Daoy (cell line): ENCODE results near the gene INSR. TPM values are rescaled to one million over a fixed set of nuclear protein-coding genes. Genes with fewer than 3 reads are reported as not detected.

Experiments
- DNase-seq: peaks from one replicate; pipeline ENCODE4 v3.0.0-alpha.2; 2015; ENCODE audit warnings: low read depth
- total RNA-seq: library from RNA; depleted of rRNA; stranded (reverse); fragments of >200 nt; shearing (Covaris generic); gene quantifications from 2 replicates; pipeline ENCODE4 v1.2.3, GENCODE V29; 2014

INSR gene
- total RNA-seq, 1 experiment from 2014 or later, result 8.9 TPM

GRCh38 chr19:7142771-7143170, 151.4 kb downstream of the INSR start:
- DNase-seq, result no peak

- no peak for DNase-seq
Observed at GRCh38 chr19:7140137-7140536, 154.1 kb downstream of the INSR start.

DNA sequence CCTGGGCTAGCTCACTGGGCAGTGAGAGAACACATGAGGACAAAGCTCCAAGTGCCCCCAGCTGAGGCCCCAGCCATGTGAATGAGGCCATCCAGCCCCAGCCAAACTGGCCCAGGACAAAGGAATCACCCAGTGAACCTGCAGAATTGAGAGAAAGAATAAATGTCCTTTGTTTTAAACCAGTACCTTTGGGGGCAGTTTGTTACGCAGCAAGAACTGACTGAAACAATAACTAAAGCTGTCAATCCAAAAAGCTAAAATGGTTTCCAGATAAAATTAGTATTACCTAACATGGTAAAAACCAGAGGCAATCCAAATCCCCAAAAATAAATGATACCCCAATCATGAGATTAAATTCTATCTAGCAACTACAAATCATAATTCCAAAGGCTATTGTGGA, 155.1 kb downstream of the INSR start:
- DNase-seq, result no peak

DNA sequence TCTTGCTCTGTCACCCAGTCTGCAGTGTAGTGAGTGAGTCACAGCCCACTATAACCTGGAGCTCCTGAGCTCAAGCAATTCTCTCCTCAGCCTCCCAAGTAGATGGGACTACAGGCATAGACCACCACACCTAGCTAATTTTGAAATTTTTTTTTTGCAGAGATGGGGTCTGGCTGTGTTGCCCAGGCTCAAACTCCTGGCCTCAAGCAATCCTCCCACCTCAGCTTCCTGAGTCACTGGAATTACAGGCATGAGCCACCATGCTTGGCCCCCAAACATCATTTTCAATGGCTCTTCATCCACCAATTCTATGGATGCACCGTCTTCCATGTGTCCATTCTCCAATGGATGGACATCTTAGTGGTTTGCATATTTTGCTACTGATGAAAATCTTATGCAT, 155.8 kb downstream of the INSR start:
- DNase-seq, result no peak

DNA sequence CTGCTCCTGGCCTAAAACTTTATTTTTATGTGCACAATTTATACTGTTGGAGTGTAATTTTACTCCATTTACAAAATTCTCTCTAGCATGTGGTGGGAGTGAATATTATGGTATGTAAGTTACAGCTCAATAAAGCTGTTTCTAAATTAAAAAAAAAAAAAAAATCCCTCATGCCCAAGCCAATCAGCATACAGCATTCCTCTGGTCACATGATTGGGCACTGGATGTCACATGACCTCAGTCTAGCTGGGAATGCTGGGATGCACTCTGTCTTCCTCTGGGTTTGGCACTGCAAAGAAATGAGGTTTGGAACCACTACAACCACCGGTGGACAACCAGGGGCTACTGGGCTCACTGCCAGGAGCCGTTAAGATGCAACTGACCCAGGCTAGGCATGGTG, 157.1 kb downstream of the INSR start:
- no peak for DNase-seq

DNA sequence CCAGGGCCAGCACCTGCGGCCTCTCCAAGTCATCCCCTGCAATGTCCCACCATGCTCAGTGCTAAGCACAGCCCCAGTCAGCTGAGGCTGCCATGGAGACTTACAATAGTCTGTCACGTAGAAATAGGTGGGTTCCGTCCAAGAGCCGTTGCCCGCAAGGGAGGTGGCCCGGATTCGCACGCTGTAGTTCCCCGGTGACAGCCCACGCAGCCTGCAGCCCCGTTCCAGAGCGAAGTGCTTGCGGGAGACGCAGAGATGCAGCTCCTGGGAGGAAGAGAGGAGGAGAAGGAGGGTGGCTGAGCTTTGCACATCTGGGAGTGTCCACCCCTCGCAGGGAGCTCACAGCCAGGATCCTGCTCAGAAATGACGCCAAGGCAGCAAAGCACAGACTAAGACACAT, 162.2 kb downstream of the INSR start:
- no peak for DNase-seq

GRCh38 chr19:7130043-7130442, 164.2 kb downstream of the INSR start:
- DNase-seq, result no peak

GRCh38 chr19:7126132-7126531, 168.1 kb downstream of the INSR start:
- DNase-seq, result no peak

DNA sequence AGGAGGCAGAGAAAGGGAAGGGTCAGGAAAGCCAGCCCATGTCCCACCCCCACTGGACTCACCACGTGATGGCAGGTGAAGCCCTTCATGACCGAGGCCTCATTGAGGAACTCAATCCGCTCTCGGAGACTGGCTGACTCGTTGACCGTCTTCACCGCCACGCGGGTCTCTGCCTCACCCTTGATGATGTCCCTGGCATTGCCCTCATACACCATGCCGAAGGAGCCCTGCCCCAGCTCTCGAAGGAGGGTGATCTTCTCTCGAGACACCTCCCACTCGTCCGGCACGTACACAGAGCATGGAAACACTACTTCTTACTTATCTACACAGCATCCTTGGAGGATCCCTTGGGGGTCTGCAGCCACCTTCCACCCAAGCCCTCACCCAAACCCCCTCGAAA, 169.0 kb downstream of the INSR start:
- DNase-seq, result no peak

GRCh38 chr19:7124782-7125181, 169.4 kb downstream of the INSR start:
- no peak for DNase-seq

- DNase-seq, result no peak
Observed at GRCh38 chr19:7122701-7123100, 171.5 kb downstream of the INSR start.

DNA sequence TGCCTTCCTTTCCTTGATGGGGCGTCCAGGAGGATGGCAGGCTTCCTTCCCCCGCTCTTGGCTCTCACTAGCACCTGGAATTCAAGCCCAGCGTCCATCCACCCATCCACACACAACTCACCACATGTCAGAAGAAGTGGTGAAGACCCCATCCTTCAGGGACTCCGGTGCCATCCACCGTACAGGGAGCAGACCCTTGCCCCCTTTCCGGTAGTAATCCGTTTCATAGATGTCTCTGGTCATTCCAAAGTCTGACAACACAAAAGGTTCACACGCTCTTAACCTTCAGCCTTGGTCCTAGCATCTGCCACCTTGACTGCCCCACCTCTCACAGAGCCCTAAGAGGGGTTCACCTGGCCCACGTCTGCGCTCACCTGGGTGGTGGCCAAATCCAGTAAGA, 173.7 kb downstream of the INSR start:
- no peak for DNase-seq

GRCh38 chr19:7119582-7119981, 174.6 kb downstream of the INSR start:
- no peak for DNase-seq

DNA sequence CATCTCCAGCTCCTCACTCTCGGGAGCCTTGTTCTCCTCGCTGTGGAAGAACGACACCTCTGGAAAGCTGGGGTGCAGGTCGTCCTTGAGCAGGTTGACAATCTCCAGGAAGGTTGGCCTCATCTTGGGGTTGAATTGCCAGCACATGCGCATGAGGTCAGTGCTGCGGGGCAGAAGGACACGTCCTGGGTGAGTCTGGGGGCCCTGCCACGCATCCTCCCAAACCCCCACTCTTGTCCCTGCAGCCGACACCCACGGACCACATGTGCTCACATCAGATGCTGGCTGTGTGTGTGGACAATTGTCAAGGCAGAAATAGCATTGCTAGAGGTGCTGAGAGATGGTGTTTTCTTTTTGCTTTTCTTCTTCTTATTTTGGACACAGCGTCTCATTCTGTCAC, 177.0 kb downstream of the INSR start:
- DNase-seq, result no peak

DNA sequence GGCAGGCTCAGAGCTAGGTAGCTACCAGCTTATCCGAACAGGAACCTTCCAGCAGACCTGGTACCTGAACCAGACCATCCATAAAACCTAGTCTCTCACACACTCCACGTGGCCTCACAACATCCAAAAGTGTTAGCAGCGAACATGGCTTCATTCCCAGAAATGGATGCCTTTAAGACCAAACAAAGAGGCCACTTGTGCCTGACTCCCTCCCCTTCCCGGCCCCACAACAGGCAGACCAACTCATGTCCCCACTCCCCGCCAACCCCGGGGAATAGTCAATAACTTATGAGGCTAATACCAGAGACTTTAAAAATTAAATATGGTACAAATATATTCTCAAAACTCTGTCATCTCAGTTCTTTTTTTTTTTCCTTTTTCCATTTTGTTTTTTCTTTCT, 178.5 kb downstream of the INSR start:
- DNase-seq, result no peak

DNA sequence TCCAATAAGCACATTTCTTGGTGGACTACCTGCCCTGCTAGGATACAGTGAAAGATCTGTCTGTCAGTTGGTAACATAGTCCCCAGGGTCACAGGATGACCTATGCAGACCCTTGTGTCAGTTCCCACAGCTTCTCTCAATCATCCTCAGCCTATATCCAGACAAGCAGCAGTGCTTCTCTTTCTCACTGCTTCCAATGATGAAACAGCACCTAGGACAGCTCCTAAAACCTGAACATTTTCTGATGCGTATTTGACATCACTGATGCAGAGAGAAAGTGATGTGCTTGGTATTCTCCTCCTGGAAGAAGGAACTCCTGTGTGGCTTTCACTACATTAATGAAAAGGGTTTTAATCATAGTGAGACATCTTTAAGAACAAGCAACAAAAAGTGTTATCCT, 181.0 kb downstream of the INSR start:
- no peak for DNase-seq

DNA sequence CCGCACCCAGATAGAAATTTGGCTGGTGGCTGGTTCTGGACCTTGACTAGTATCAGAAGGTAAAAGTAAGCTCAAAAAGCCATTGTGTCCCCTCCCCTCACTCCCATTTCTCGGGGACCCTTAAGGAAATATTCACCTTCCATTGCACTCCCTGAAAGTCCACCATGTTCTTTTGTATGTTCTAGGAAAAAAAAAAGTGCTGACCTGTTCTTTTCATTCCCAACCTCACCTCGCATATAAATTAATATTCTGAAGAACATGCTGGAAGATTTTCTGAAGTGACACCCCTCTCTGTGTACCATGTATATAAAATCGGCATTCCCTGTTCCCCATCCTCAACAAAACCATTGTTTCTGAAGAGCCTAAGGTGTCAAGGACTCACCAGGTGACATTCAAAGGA, 181.5 kb downstream of the INSR start:
- DNase-seq, result no peak

DNA sequence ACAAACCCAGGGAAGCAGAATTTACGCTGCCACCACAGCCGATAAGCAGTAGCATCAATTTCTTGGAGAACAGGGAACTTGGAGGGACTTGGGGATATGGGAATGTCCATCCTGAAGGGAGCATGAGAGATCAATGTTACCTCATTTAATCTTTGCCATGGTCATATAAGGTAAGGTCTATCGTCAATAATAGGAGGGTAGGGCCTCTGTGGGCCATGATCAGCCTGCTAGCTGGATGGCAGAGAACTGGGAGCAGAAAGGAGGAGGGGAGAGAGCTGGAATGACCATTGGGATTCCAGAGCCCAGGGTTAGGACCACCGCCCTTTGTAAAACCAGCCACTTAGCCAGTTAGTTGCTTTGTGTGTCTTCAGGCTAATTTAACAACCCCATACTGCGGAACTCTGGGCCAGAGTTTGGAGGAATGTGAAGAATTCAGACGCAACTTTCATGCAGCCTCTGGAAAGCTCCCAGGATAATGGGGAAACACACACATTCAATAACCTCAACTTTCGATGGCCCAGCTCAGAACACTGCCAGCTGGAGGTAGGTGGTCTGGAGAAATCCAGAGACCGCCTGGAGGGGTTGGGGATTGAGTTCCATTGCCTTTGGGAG, 184.4 kb downstream of the INSR start:
- DNase-seq, result no peak

- DNase-seq, result no peak
Observed at GRCh38 chr19:7106711-7107657, 187.2 kb downstream of the INSR start.

GRCh38 chr19:7104747-7105447, 189.3 kb downstream of the INSR start:
- no peak for DNase-seq

- DNase-seq, result no peak
Observed at GRCh38 chr19:7101498-7102253, 192.5 kb downstream of the INSR start.

GRCh38 chr19:7099597-7099921, 194.7 kb downstream of the INSR start:
- no peak for DNase-seq
